WTC11 (cell line): ENCODE results near the gene GAST.

Source experiments
- CBFB ChIP-seq: sonication (generic); formaldehyde crosslinking; IDR thresholded peaks from 2 replicates; pipeline ENCODE4 v1.8.1; 2022; ENCODE audit warnings: mild to moderate bottlenecking, low read depth, missing genetic modification reagents
- JUN ChIP-seq: sonication (generic); formaldehyde crosslinking; IDR thresholded peaks from 2 replicates; pipeline ENCODE4 v1.8.0; 2023; ENCODE audit warnings: mild to moderate bottlenecking, missing genetic modification reagents
- NFYB ChIP-seq: sonication (generic); formaldehyde crosslinking; conservative IDR thresholded peaks from 2 replicates; pipeline ENCODE4 v1.8.0; 2022; ENCODE audit warnings: low read depth, missing genetic modification reagents
- NR3C1 ChIP-seq: sonication (generic); formaldehyde crosslinking; conservative IDR thresholded peaks from 2 replicates; pipeline ENCODE4 v1.8.1; 2023; ENCODE audit warnings: low read depth, mild to moderate bottlenecking, missing genetic modification reagents
- SMAD4 ChIP-seq: sonication (generic); formaldehyde crosslinking; IDR thresholded peaks from 2 replicates; pipeline ENCODE4 v1.8.0; 2022; ENCODE audit warnings: mild to moderate bottlenecking, missing genetic modification reagents
- TEAD1 ChIP-seq: sonication (generic); formaldehyde crosslinking; IDR thresholded peaks from 2 replicates; pipeline ENCODE4 v1.8.0; 2022; ENCODE audit warnings: mild to moderate bottlenecking, missing genetic modification reagents
- TEAD4 ChIP-seq: sonication (generic); formaldehyde crosslinking; IDR thresholded peaks from 2 replicates; pipeline ENCODE4 v1.8.0; 2022; ENCODE audit warnings: mild to moderate bottlenecking, missing genetic modification reagents
- ZNF416 ChIP-seq: fragments of 250-450 bp; sonication (Bioruptor Pico); IDR thresholded peaks from 2 replicates; pipeline ENCODE4 v1.9.0; 2021; ENCODE audit warnings: mild to moderate bottlenecking, inconsistent platforms
- TF ChIP-seq, protein P1 (sequence below): fragments of 200-600 bp; IDR thresholded peaks from 2 replicates; pipeline ENCODE4 v1.8.0; 2022; ENCODE audit warnings: antibody characterized with exemption
- TF ChIP-seq, protein P2 (sequence below): sonication (generic); formaldehyde crosslinking; IDR thresholded peaks from 2 replicates; pipeline ENCODE4 v1.8.1; 2023; ENCODE audit warnings: mild to moderate bottlenecking, missing genetic modification reagents, borderline replicate concordance
- TF ChIP-seq, protein P3 (sequence below): sonication (generic); formaldehyde crosslinking; IDR thresholded peaks from 2 replicates; pipeline ENCODE4 v1.8.1; 2023; ENCODE audit warnings: mild to moderate bottlenecking, missing genetic modification reagents, moderate library complexity
- TF ChIP-seq, protein P4 (sequence below): fragments of 250-450 bp; sonication (Bioruptor Pico); conservative IDR thresholded peaks from 2 replicates; pipeline ENCODE4 v1.9.0; 2021; ENCODE audit warnings: mild to moderate bottlenecking

DNA sequence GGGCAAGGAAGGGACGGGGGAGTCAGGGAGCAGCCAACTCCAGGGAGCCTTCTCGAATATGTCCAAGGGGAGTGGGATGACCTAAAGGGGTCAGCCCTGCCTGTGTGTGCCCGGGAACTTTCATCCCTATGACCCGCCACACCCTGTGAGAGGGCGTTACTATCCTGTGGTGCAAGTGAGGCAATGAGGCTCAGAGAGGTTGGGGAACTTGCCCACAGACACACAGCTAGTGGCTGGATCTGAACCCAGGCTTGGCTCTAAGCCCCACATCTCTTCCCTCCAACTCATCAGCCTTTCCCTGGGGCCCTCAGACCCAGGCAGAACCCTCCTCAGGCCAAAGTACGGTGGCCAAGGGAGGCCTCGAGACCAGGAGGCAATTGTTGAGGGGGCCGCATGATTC lies 51.2 kb downstream of the GAST start:
- TF ChIP-seq, protein P1, sequence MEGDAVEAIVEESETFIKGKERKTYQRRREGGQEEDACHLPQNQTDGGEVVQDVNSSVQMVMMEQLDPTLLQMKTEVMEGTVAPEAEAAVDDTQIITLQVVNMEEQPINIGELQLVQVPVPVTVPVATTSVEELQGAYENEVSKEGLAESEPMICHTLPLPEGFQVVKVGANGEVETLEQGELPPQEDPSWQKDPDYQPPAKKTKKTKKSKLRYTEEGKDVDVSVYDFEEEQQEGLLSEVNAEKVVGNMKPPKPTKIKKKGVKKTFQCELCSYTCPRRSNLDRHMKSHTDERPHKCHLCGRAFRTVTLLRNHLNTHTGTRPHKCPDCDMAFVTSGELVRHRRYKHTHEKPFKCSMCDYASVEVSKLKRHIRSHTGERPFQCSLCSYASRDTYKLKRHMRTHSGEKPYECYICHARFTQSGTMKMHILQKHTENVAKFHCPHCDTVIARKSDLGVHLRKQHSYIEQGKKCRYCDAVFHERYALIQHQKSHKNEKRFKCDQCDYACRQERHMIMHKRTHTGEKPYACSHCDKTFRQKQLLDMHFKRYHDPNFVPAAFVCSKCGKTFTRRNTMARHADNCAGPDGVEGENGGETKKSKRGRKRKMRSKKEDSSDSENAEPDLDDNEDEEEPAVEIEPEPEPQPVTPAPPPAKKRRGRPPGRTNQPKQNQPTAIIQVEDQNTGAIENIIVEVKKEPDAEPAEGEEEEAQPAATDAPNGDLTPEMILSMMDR = no peak
- TF ChIP-seq TEAD4 (CRISPR knock-in tag) = no peak
- TF ChIP-seq, protein P2, sequence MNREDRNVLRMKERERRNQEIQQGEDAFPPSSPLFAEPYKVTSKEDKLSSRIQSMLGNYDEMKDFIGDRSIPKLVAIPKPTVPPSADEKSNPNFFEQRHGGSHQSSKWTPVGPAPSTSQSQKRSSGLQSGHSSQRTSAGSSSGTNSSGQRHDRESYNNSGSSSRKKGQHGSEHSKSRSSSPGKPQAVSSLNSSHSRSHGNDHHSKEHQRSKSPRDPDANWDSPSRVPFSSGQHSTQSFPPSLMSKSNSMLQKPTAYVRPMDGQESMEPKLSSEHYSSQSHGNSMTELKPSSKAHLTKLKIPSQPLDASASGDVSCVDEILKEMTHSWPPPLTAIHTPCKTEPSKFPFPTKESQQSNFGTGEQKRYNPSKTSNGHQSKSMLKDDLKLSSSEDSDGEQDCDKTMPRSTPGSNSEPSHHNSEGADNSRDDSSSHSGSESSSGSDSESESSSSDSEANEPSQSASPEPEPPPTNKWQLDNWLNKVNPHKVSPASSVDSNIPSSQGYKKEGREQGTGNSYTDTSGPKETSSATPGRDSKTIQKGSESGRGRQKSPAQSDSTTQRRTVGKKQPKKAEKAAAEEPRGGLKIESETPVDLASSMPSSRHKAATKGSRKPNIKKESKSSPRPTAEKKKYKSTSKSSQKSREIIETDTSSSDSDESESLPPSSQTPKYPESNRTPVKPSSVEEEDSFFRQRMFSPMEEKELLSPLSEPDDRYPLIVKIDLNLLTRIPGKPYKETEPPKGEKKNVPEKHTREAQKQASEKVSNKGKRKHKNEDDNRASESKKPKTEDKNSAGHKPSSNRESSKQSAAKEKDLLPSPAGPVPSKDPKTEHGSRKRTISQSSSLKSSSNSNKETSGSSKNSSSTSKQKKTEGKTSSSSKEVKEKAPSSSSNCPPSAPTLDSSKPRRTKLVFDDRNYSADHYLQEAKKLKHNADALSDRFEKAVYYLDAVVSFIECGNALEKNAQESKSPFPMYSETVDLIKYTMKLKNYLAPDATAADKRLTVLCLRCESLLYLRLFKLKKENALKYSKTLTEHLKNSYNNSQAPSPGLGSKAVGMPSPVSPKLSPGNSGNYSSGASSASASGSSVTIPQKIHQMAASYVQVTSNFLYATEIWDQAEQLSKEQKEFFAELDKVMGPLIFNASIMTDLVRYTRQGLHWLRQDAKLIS (CRISPR knock-in tag) = no peak
- TF ChIP-seq, protein P3, sequence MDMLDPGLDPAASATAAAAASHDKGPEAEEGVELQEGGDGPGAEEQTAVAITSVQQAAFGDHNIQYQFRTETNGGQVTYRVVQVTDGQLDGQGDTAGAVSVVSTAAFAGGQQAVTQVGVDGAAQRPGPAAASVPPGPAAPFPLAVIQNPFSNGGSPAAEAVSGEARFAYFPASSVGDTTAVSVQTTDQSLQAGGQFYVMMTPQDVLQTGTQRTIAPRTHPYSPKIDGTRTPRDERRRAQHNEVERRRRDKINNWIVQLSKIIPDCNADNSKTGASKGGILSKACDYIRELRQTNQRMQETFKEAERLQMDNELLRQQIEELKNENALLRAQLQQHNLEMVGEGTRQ (CRISPR knock-in tag) = no peak
- TF ChIP-seq, protein P4, sequence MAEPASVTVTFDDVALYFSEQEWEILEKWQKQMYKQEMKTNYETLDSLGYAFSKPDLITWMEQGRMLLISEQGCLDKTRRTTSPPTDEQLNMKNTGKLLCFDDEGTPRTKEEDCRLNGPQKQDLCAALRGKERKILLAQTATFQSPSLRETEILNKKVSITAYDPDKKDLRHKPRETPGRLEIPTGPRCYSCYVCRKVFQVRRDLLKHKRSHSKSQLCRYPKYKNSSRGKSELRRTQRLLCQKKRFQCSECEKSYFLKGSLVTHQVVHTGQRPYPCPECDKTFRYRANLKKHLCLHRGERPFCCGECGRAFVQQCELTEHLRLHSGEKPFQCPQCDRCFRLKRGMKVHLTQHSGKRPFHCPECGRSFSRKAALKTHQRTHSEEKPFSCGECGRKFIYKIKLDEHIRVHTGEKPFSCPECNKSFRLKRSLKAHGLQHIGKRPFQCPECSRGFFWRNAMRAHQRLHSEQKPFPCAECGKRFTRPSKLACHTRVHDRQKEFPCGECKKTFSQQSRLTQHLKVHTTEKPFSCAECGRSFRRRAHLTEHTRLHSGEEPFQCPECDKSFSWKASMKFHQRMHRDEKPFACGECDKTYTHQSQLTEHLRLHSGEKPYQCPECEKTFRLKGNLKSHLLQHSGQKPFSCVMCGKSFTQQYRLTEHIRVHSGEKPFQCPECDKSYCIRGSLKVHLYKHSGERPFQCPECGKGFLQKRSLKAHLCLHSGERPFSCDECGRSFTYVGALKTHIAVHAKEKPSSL (CRISPR knock-in tag) = no peak
- TF ChIP-seq ZNF416 = no peak
- no peak for TF ChIP-seq NR3C1
- TF ChIP-seq CBFB (CRISPR knock-in tag) = no peak
- TF ChIP-seq NFYB (CRISPR knock-in tag) = no peak
- no peak for TF ChIP-seq TEAD1 (CRISPR knock-in tag)
- no peak for TF ChIP-seq JUN
- TF ChIP-seq SMAD4 = no peak
